ENCODE data around the gene FMO1. TPM values are rescaled to one million over a fixed set of nuclear protein-coding genes. Genes with fewer than 3 reads are reported as not detected.
"Not testable (repeated sequence)": the region's sequence is repeated elsewhere in the genome, so short reads cannot be mapped to it uniquely, and the experiment has no call there.

Gene FMO1
- total and polyA plus RNA-seq, 9 donors = 3.8 to 32.2 (median 5.8) TPM; not detected in 1

DNA sequence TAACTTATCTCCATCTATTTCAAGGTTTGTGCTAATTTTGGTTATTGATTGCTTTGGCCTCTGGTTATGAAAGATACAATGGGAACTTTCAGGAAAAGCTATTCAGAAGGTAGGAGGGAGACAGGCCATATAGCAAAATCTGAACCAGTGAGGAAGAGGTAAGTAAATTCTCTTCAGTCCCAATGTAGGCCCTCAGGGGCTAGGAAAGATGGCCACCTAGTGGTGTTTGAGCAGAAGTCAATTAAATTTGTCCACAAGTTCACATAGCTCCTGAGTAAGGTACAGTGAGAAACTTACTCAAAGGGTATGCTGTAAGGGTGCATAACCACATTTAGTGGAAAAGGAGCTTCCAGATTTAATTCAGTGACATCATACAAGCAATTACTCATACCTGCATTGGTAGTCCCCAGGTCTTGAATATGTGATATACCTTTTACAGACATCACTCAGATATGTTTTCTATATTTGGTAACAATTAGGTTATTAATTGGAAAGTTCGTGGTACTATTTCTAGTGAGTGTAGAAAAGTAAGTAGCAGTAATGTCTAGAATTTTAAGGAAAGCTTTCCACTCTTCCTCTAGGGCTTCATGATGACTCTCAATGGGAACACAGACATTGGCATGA, 21.4 kb upstream of the FMO1 start:
- H3K36me3 ChIP-seq = no peaks in the 10 kb centered on the region
- peak in 4 of 5 donors; percentile 28 to 65 (median 35) for DNase-seq
- TF ChIP-seq, protein P1, sequence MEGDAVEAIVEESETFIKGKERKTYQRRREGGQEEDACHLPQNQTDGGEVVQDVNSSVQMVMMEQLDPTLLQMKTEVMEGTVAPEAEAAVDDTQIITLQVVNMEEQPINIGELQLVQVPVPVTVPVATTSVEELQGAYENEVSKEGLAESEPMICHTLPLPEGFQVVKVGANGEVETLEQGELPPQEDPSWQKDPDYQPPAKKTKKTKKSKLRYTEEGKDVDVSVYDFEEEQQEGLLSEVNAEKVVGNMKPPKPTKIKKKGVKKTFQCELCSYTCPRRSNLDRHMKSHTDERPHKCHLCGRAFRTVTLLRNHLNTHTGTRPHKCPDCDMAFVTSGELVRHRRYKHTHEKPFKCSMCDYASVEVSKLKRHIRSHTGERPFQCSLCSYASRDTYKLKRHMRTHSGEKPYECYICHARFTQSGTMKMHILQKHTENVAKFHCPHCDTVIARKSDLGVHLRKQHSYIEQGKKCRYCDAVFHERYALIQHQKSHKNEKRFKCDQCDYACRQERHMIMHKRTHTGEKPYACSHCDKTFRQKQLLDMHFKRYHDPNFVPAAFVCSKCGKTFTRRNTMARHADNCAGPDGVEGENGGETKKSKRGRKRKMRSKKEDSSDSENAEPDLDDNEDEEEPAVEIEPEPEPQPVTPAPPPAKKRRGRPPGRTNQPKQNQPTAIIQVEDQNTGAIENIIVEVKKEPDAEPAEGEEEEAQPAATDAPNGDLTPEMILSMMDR (IDR thresholded peaks at IDR 0.05) = peak; percentile 73 to 90 (median 82)
- TF ChIP-seq EP300 (IDR thresholded peaks at IDR 0.05) (no peak), POLR2A (IDR thresholded peaks at IDR 0.05) (no peak)
- intact Hi-C loops (cut with DNase I) = loop anchor here in 1 of 4 donors (5.0 to 10.0 kb wide), 2 partner anchors 145 to 262 kb away; no protein-coding TSS in a partner anchor
- H3K27ac ChIP-seq = no peak overlapping the region
- no peaks in the 10 kb centered on the region for H3K27me3 ChIP-seq
- peaks cover 1% of the 10 kb centered on the region for H3K4me1 ChIP-seq (ENCODE audit: insufficient read depth)
- H3K4me3 ChIP-seq = no peak overlapping the region
- H3K9me3 ChIP-seq = no peaks in the 10 kb centered on the region
- WGBS, 3 donors = 69 to 80% (median 71%) methylated on average over 1 of the region's 1 CpG

DNA sequence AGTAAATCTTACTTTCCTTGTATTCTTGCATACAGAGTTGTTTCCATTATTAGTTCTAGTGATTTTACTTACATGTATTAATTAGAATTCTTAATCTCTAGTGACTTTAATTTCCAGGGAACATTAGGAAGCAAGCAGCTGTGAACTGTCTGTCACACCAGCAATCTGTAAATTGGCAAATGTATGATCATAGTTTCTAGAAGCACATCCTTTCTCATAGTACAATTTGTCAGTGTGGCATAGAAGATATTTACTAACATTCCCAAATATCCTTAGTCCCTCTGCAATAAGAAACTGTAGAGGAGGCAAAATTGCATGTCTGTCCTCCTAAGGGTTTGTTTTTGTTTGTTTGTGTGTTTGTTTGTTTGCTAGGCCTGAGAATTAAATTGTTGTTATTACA, 17.0 kb upstream of the FMO1 start:
- intact Hi-C loops (cut with DNase I) = no loop called here
- TF ChIP-seq, protein P1 (IDR thresholded peaks at IDR 0.05) = no peak
- TF ChIP-seq EP300 (IDR thresholded peaks at IDR 0.05) (no peak), POLR2A (IDR thresholded peaks at IDR 0.05) (no peak)

DNA sequence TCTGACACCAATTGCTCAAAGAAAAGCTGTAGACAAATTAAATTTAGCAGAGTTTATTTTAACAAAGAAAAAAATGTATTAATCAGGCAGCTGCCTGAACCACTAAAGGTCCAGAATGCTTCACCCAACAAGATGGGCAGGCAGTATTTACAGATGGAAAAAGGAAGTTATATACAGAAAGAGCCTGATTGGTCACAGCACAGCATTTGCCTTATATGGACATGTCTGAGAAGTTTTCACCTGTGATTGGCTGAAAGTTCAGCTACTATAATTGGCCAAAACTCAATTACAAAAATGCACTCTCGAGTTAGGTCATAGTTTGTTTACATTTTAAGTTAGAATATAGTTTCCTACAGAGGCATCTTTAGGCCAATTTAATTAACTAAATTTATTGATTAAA, 15.1 kb upstream of the FMO1 start:
- 96 to 100% (median 100%) methylated on average over 1 of the region's 1 CpG for WGBS, 3 donors
- no peak for DNase-seq
- no peaks in the 10 kb centered on the region for H3K27me3 ChIP-seq
- H3K4me3 ChIP-seq = no peak overlapping the region
- intact Hi-C loops (cut with DNase I) = no loop called here
- H3K4me1 ChIP-seq (ENCODE audit: insufficient read depth) = no peaks in the 10 kb centered on the region
- H3K36me3 ChIP-seq = no peaks in the 10 kb centered on the region
- no peak overlapping the region for H3K27ac ChIP-seq
- no peaks in the 10 kb centered on the region for H3K9me3 ChIP-seq
- TF ChIP-seq POLR2A (IDR thresholded peaks at IDR 0.05) (no peak), EP300 (IDR thresholded peaks at IDR 0.05) (no peak)

More for the DNA sequence above, 17.0 kb upstream of the FMO1 start:
- H3K27ac ChIP-seq = no peak overlapping the region
- no peaks in the 10 kb centered on the region for H3K27me3 ChIP-seq
- no peaks in the 10 kb centered on the region for H3K9me3 ChIP-seq
- no peak overlapping the region for H3K4me3 ChIP-seq
- DNase-seq = no peak
- no peaks in the 10 kb centered on the region for H3K4me1 ChIP-seq (ENCODE audit: insufficient read depth)
- H3K36me3 ChIP-seq = no peaks in the 10 kb centered on the region

DNA sequence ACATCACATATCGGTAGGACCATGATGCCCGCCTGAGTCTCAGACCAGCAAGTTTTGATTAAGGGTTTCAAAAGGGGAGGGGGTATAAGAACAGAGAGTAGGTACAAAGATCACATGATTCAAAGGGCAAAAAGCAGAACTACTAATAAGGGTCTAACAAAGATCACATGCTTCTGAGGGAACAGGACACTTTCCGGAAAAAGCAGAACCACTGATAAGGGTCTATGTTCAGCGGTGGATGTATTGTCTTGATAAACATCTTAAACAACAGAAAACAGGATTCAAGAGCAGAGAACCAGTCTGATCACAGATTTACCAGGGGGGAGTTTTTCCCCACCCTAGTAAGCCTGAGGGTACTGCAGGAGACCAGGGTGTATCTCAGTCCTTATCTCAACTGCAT, 12.1 kb upstream of the FMO1 start:
- H3K36me3 ChIP-seq; H3K4me1 ChIP-seq (ENCODE audit: insufficient read depth); H3K27me3 ChIP-seq; H3K4me3 ChIP-seq; DNase-seq; H3K9me3 ChIP-seq; intact Hi-C loops (cut with DNase I); H3K27ac ChIP-seq: not testable (repeated sequence)
- 94 to 98% (median 96%) methylated on average over 4 of the region's 4 CpGs for WGBS, 3 donors

DNA sequence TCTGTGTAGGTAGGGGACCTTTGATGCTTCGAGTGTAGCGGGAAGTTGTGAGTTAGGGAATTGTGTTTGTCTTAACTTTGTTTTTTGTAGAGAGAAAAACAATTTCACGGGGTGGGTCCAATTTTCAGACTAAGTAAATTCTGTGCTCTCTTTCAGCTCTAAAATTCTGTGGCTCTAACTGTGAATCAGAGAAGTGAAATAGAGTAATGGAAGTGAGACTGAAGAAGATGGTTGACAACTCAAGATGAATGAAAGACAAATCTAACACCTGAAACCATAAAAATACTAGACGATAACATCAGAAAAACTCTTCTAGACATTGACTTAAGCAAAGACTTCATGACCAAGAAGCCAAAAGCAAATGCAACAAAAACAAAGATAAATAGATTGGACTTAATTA, 4.4 kb upstream of the FMO1 start:
- intact Hi-C loops (cut with DNase I) = no loop called here

More for the DNA sequence above, 4.4 kb upstream of the FMO1 start:
- Histone ChIP-seq H3K9me3 (no peaks in the 10 kb centered on the region), H3K27ac (no peak overlapping the region), H3K4me1 (ENCODE audit: insufficient read depth) (no peaks in the 10 kb centered on the region), H3K27me3 (no peaks in the 10 kb centered on the region), H3K4me3 (no peak overlapping the region), H3K36me3 (no peaks in the 10 kb centered on the region)
- no peak for TF ChIP-seq POLR2A (IDR thresholded peaks at IDR 0.05)
- TF ChIP-seq EP300 (IDR thresholded peaks at IDR 0.05) = no peak
- TF ChIP-seq, protein P1 (IDR thresholded peaks at IDR 0.05) = no peak
- 88 to 90% (median 90%) methylated on average over 4 of the region's 4 CpGs for WGBS, 3 donors
- no peak for DNase-seq

Measured in ovary (tissue), 9 donors.